Measurements from ENCODE around the gene SPX.

Gene SPX, protein sequence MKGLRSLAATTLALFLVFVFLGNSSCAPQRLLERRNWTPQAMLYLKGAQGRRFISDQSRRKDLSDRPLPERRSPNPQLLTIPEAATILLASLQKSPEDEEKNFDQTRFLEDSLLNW

GRCh38 chr12:21526053-21526452, at the start of gene SPX:
TSS of gene SPX (plus strand) at chr12:21526296. CDS start at chr12:21526473, 177 bp downstream.
- DNase-seq, result no peak

DNA sequence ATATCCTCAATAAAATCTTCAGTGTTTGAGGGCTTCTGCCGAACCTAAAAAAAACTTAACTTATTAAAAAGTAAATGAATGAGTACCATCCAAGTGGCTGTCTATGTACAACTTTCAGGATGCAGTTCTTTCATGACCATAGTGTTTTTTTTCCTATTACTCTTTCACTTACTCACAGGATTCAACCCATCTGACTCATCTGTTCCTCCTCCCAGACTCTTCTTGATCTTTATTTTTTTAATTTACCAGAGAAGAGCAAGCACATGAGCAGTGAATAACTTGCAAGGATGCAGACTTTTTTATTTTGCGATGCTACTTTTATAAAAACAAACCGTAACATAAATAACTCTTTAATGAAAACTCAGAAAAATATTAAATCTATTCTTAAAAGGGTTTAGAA, 49.1 kb upstream of the SPX start:
- peak; percentile 24 for DNase-seq

- DNase-seq, result no peak
These were observed 47.2 kb upstream of the SPX start for GRCh38 chr12:21478756-21479455.

DNA sequence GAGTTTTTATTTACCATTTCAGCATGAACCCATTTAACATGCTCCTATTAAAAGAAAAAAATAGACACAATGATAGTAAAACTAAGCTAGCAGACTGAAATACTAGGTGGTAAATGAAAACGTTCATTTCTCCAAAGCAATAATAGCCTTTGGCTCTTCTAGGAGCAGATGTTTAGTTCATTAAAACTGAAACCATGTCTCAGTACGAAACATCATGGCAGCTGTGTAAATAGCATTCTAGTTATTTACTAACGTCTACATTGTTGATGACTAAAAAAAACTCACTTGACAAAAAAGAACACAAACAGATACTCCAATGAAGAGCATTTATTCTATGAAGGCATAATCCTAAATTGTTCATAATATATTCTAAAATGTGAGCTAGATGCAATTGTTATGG, 42.6 kb upstream of the SPX start:
- DNase-seq, result no peak

GRCh38 chr12:21485998-21486397, 40.1 kb upstream of the SPX start:
- no peak for DNase-seq

DNA sequence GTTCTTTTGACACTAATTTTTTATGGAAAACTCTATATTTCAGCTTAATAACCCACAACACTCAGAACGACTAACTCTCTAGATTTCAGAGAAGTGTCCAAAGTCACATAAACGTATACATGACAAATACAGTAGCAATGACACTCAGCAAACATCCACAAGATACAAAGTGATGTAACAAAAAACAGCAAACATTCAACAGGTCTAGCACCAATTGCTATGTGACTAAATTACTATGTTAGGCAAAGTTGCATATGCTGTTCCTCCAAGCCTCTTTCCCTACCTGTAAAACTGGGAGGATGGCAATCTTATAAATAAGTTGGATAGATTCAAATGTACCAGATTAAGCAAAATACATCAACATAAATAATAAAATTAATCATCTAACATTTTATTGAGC, 26.3 kb upstream of the SPX start:
- DNase-seq, result no peak

- DNase-seq, result no peak
These were observed 25.3 kb upstream of the SPX start for GRCh38 chr12:21500786-21501257.

DNA sequence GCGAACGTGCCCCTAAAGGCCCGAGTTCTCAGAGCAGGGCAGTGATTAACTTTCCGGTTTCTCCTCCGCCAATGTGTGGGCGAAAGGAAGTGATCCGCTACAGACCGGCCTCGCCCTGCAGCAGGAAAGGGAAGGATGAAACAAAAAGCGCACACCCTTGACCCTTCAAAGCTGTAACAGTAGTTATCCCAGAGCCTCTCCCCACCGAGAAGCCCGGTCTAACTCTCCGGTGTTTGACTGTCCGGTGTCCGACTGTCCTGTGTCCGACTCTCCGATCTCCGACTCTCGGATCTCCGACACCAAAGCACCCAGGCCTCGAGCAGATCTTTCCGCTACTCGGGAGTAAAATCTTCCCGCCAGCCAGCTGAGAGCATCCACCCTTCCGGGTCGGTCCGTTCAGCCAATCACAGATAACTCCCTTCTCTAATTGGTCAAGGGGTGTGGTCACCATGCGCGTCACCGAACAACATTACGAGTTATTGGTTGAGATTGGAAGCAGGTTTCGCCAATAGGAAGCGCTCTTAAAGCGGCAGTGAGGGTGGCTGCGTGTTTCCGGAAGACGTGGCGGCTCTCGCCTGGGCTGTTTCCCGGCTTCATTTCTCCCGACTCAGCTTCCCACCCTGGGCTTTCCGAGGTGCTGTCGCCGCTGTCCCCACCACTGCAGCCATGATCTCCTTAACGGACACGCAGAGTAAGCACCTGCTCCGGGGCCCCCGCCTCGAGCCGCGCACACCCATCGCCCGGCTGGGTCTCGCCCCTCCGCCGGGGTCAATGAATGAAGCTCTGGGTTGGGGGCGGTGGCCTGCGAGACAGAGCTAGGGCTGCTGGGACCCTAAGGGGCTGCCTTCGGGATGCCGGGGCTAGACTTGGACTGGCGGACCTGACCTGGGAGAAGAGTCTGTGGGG, 24.6 kb upstream of the SPX start, which contains the start of the genes GOLT1B and RECQL:
TSS of gene GOLT1B (plus strand) at position 532 of the 906 bp plus-strand sequence. CDS start at position 667, 135 bp downstream.
TSS of gene RECQL (minus strand) at position 378 of the 906 bp plus-strand sequence. CDS start 2,065 bp downstream, outside the sequence.
- peak; percentile 97 for DNase-seq

GRCh38 chr12:21502164-21502496, 24.0 kb upstream of the SPX start:
- DNase-seq, result peak; percentile 31

GRCh38 chr12:21502872-21503271, 23.2 kb upstream of the SPX start:
- DNase-seq, result no peak

GRCh38 chr12:21505888-21506287, 20.2 kb upstream of the SPX start:
- no peak for DNase-seq

DNA sequence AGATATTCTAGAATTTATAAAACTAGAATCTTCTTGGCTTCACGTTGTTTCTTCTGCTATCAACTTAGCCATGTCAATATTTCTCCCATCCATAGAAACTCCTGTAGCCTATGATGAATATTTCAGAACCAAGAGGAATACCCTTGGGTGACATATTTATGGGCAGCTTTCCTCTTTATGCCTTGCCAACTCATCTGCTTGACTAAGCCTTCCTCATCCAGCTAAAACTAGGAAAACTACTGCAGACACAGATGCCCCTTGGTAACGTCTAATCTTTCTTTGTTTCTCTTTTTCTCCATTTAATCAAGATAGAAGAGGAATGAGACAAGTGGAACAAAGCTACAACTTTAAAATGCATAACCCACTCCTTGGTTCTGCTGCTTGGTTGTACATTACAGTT, 18.2 kb upstream of the SPX start:
- DNase-seq, result no peak

GRCh38 chr12:21509768-21510167, 16.3 kb upstream of the SPX start:
- DNase-seq, result peak; percentile 49

DNA sequence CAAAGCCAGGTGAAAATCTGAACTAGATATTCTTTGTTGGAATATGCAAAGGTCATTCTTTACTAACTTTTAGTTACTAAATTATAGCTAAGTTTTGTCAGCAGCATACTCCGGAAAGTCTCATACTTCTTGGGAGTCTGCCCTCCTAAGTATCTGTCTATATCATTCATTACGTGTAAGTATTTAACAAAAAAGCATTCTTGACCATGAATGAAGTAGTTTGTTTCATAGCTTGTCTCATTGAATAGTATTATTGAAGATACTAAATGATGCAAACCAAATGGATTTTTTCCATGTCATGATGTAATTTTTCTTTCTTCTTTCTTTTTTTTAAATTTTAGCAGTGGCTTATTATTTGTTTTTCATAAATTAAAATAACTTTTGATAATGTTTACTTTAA, 9.8 kb upstream of the SPX start:
- no peak for DNase-seq

DNA sequence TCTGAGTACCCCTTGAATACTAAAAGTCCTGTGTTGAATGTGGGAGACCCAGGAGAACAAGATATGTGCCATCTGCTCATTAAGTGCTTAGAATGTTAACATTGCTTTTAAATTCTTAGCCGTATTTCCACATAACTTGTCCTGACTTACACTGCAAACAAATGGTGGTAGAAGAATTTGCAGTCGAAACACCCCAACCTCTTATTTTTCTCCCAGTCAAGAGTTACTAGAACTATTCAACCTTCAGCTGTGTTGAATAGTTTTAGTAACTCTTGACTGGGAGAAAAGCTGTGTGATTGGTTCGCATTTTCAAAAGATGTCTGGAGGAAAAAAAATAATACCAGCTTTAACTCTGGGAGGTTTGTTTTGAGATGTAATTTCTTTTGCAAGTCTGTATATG, 7.6 kb upstream of the SPX start:
- no peak for DNase-seq

GRCh38 chr12:21521541-21521940, 4.6 kb upstream of the SPX start:
- DNase-seq, result no peak

DNA sequence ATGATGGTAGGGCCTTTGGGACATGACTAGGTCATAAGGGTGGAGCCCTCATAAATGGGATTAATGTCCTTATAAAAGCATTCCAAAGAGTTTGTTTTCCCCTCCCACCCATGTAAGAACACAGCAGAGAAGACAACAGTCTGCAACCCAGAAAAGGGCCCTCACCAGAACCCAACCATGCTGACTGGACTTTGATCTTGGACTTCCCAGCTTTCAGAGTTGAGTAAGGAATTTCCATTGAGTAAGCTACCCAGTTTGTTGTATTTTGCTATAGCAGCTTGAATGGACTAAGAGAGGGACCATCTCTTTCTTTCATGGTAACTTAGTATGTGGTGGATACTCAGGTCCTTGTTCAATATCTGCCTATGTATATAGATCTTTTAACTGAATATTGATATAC, 2.9 kb upstream of the SPX start:
- DNase-seq, result no peak

DNA sequence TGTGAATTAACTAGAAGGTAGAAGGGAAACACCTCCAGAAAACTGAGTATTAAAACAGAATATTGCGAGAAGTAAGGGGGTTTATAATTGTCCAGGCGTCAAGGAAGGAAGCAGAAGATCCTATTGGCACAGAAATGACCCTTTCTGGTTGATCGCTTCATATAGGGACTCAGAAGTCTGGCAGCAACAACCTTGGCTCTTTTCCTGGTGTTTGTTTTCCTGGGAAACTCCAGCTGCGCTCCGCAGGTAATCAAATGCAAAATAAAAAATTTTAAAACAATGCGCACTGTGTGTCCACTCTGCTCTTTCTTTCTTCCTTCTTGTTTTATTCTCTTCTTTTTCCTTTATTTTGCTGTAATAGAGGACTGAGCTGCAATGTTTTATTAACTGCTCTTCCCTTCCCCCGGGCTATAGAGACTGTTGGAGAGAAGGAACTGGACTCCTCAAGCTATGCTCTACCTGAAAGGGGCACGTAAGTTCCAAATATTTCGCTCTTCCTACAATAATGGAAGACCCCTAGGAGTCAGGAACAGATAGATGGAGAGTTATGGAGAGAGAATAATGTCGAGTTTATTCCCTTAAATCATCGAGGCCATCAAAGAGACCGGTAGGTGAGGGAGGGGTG, 737 bp downstream of the SPX start:
- DNase-seq, result no peak

DNA sequence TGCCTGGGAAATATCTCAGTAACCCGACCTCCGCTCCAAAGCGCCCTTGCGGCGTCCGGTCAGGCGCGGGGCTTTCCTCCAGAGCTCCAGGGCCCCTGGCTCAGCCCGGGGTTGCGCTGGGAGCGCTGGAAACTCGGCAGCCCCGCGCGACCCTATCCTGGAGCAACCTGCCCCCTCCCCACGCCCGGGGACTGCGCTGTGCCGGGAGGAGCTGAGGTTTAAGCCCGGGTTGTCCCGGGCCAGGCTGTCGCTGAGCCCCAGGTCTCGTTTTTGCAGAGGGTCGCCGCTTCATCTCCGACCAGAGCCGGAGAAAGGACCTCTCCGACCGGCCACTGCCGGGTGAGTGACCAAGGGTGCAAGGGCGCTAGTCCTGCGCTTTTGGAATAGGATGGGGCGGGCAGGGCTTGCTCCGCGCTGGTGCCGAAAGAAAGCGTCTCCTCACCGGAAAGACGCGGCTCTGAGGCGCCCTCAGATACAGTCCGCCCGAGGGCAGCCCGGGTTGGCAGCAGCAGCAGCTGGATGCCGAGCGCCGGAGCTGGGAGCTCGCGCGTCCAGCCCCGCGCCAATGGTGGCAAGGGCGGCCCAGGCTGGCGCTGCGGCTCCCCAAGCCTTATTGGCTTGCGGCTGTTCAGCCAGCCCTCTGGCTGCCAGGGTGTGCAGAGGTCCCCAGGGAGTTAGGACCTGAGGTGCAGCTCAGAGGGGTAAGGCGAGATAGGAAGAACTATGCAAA, 1.5 kb downstream of the SPX start:
- peak; percentile 77 for DNase-seq

DNA sequence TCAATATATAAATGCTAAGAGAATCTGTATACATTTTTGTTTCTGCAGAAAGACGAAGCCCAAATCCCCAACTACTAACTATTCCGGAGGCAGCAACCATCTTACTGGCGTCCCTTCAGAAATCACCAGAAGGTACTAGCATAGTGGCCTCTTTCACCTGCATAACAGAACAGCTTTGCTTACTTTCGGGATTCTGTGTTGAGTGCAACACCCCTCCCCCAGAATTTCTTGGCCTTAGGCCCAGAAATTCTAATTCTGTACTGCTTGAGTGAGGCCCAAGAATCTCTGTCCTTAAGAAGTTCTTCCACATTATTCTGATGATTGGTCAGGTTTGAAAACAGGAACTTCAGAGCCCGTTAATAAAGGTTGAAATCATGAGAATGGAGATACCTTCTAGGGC, 2.9 kb downstream of the SPX start:
- DNase-seq, result no peak

DNA sequence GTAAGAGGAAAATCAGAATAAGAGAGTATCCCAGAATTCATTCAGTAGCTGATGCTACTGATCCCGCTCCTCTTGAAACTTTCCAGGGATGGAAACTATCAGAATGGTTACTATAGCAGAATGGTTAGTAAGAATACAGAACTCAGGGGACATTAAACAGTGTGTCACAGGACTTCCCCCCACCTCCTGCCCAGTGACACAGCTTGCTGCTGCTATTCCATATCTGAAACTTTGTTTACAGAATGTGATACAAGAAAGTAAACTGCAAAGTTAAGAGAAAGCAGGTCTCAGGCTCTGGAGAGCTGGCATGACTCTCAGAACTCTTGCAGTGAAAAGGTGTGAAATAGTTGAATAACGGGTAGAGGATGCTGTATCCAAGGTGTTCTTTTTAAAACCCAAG, 3.4 kb downstream of the SPX start:
- DNase-seq, result no peak

DNA sequence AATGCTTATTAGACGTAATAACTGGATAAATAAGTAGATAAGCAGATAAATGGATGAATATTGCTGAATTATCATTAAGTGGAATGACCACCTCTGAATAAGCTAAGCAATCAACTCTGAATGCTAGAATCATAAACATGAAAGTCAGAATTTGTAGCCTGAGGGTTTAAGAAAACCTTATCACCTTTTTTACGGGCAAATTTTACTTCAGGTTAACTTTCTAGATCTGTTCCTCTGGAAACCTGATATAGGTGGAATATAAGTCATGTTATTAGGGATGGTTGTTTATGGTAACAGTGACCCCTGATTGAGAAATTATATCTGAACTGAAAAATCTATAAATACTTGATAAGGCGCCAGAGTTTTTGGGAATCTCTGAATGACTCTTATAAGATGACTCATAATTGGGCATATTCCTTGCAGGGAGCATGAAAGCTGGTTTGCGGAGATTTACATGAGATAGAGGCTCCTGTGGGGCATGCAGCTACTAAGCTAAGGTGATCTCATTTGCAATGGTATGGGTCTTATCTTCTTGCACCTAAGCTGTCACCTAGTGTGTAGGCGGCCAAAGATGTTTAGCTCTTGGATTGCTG, 12.1 kb downstream of the SPX start:
- no peak for DNase-seq
